Skin of body (tissue), 2 donors: ENCODE results near the gene JARID2. TPM values are rescaled to one million over a fixed set of nuclear protein-coding genes. Genes with fewer than 3 reads are reported as not detected.

ENCODE experiments used
- DNase-seq: peaks from one replicate; lab custom pipeline; 2025; lab: John Stamatoyannopoulos, UW
- total RNA-seq: library from RNA; depleted of rRNA; stranded (reverse); fragments of >200 nt; gene quantifications from one replicate; pipeline ENCODE4 v1.2.3, GENCODE V29; 2014

Gene JARID2
- total RNA-seq = 17.5 TPM

GRCh38 chr6:15245361-15246216 lies at the start of gene JARID2:
TSS of gene JARID2 (plus strand) at chr6:15246069. CDS start at chr6:15246540, 471 bp downstream.
- DNase-seq = peak; percentile 98

GRCh38 chr6:15200087-15200486 lies 45.8 kb upstream of the JARID2 start:
- no peak for DNase-seq

- no peak for DNase-seq
These were observed 40.5 kb upstream of the JARID2 start for GRCh38 chr6:15205321-15205720.

GRCh38 chr6:15206887-15207286 lies 39.0 kb upstream of the JARID2 start:
- no peak for DNase-seq

GRCh38 chr6:15207923-15208322 lies 37.9 kb upstream of the JARID2 start:
- no peak for DNase-seq

- DNase-seq = no peak
These were observed 31.9 kb upstream of the JARID2 start for GRCh38 chr6:15213838-15214400.

- DNase-seq = no peak
These were observed 27.5 kb upstream of the JARID2 start for GRCh38 chr6:15218401-15218800.

- no peak for DNase-seq
These were observed 25.8 kb upstream of the JARID2 start for GRCh38 chr6:15220062-15220461.

- DNase-seq = no peak
These were observed 18.0 kb upstream of the JARID2 start for GRCh38 chr6:15227827-15228318.

- no peak for DNase-seq
These were observed 15.0 kb upstream of the JARID2 start for GRCh38 chr6:15230827-15231226.

GRCh38 chr6:15232836-15233510 lies 12.9 kb upstream of the JARID2 start:
- DNase-seq = no peak

- DNase-seq = no peak
These were observed 11.7 kb upstream of the JARID2 start for GRCh38 chr6:15234068-15234758.

- DNase-seq = no peak
These were observed 6.1 kb upstream of the JARID2 start for GRCh38 chr6:15239616-15240364.

- no peak for DNase-seq
These were observed 3.4 kb upstream of the JARID2 start for GRCh38 chr6:15242503-15242902.

- DNase-seq = no peak
These were observed 2.8 kb upstream of the JARID2 start for GRCh38 chr6:15242937-15243614.

GRCh38 chr6:15243910-15244619 lies 1.8 kb upstream of the JARID2 start:
- DNase-seq = no peak

GRCh38 chr6:15244620-15245360 lies 1.1 kb upstream of the JARID2 start:
- peak; percentile 77 for DNase-seq

GRCh38 chr6:15246217-15246665 lies 372 bp downstream of the JARID2 start:
- DNase-seq = peak; percentile 49
